Dermis blood vessel endothelial cell (primary cell): ENCODE data around the gene PCDH9. TPM values are rescaled to one million over a fixed set of nuclear protein-coding genes. Genes with fewer than 3 reads are reported as not detected.

ENCODE experiments used
- DNase-seq: peaks from one replicate; pipeline ENCODE4 v3.0.0; 2010
- total RNA-seq: library from RNA; depleted of rRNA; stranded (reverse); fragments of >200 nt; gene quantifications from 2 replicates; pipeline ENCODE4 v1.2.3, GENCODE V29; 2014

The PCDH9 gene
- total RNA-seq, 1 donor from 2014 or later, result 0.68 TPM

- no peak for DNase-seq
These were observed 212.9 kb downstream of the PCDH9 start for GRCh38 chr13:67017276-67017675.

GRCh38 chr13:67015976-67016600, 214.0 kb downstream of the PCDH9 start:
- no peak for DNase-seq

- no peak for DNase-seq
These were observed 215.7 kb downstream of the PCDH9 start for GRCh38 chr13:67014399-67014798.

GRCh38 chr13:67013709-67014108, 216.4 kb downstream of the PCDH9 start:
- DNase-seq, result no peak

GRCh38 chr13:67008075-67008668, 222.0 kb downstream of the PCDH9 start:
- DNase-seq, result no peak

GRCh38 chr13:67004511-67004910, 225.6 kb downstream of the PCDH9 start:
- DNase-seq, result no peak

GRCh38 chr13:67003743-67004142, 226.4 kb downstream of the PCDH9 start:
- DNase-seq, result no peak

GRCh38 chr13:67001363-67001762, 228.8 kb downstream of the PCDH9 start:
- DNase-seq, result no peak

GRCh38 chr13:66996503-66996902, 233.6 kb downstream of the PCDH9 start:
- DNase-seq, result no peak

GRCh38 chr13:66995203-66995611, 234.9 kb downstream of the PCDH9 start:
- no peak for DNase-seq

- no peak for DNase-seq
These were observed 235.5 kb downstream of the PCDH9 start for GRCh38 chr13:66994517-66995202.

- peak; percentile 72 for DNase-seq
These were observed 236.0 kb downstream of the PCDH9 start for GRCh38 chr13:66994097-66994496.

GRCh38 chr13:66992719-66993118, 237.4 kb downstream of the PCDH9 start:
- no peak for DNase-seq

- peak; percentile 60 for DNase-seq
These were observed 238.0 kb downstream of the PCDH9 start for GRCh38 chr13:66992183-66992582.

GRCh38 chr13:66984241-66984640, 245.9 kb downstream of the PCDH9 start:
- DNase-seq, result no peak

- no peak for DNase-seq
These were observed 248.2 kb downstream of the PCDH9 start for GRCh38 chr13:66981912-66982311.

GRCh38 chr13:66977161-66977560, 253.0 kb downstream of the PCDH9 start:
- no peak for DNase-seq

- no peak for DNase-seq
These were observed 255.2 kb downstream of the PCDH9 start for GRCh38 chr13:66974889-66975288.

GRCh38 chr13:66974174-66974573, 256.0 kb downstream of the PCDH9 start:
- DNase-seq, result no peak

- DNase-seq, result no peak
These were observed 257.5 kb downstream of the PCDH9 start for GRCh38 chr13:66972659-66973058.

GRCh38 chr13:66971004-66971403, 259.1 kb downstream of the PCDH9 start:
- DNase-seq, result no peak

GRCh38 chr13:66969291-66969690, 260.8 kb downstream of the PCDH9 start:
- no peak for DNase-seq

- no peak for DNase-seq
These were observed 262.1 kb downstream of the PCDH9 start for GRCh38 chr13:66967811-66968597.
